ENCODE measurements around the gene ELP4.

The ELP4 gene

GRCh38 chr11:31812383-31813381 is 303.1 kb downstream of the ELP4 start:
- DNase-seq (ENCODE audit: low read depth), result no peak
- TF ChIP-seq, protein P1, sequence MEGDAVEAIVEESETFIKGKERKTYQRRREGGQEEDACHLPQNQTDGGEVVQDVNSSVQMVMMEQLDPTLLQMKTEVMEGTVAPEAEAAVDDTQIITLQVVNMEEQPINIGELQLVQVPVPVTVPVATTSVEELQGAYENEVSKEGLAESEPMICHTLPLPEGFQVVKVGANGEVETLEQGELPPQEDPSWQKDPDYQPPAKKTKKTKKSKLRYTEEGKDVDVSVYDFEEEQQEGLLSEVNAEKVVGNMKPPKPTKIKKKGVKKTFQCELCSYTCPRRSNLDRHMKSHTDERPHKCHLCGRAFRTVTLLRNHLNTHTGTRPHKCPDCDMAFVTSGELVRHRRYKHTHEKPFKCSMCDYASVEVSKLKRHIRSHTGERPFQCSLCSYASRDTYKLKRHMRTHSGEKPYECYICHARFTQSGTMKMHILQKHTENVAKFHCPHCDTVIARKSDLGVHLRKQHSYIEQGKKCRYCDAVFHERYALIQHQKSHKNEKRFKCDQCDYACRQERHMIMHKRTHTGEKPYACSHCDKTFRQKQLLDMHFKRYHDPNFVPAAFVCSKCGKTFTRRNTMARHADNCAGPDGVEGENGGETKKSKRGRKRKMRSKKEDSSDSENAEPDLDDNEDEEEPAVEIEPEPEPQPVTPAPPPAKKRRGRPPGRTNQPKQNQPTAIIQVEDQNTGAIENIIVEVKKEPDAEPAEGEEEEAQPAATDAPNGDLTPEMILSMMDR (IDR thresholded peaks at IDR 0.05; ENCODE audit: insufficient read depth, low read depth, low read length, missing control alignments), result no peak
- H3K4me3 ChIP-seq (ENCODE audit: low read length), result peak overlapping the region; percentile 2

DNA sequence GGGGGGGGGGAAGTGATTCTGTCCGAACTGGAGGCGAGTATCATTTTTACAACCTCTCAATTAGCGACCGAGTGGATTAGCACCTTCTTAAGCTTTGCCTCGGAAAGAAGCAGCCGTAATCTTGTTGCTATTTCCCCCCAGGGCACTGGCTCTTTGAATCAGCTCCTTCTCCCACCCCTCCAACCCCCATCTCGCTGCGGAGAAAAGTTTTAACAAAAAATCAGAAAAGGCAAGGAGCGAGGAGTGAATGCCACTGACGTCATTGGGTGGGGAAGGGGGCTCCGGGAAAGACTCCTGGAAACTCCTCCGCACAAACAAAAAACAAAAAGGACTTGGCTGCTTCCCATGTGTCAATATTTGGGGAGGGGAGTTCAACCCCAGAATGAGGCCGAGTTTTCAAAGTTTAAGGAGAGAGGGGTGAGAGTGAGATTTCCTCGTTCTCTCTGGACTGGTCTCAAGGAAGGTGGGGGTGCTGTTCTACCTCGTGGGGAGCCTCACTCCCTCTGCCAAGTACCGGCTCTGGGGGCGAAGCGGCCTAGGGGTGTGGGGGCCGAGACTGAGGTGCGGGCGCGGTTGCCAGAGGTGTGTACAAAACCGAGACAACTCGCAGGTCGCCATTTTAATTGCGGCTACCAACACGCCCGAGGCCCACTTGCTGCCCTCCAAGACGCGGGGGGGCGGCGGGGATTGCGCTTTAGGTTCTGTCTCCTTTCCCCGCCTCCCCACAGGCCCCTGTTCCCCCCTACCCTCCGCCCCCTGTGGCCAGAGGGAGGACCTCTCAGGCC is 304.0 kb downstream of the ELP4 start:
- no peak overlapping the region for H3K4me3 ChIP-seq (ENCODE audit: low read length)
- peak; percentile 27 for DNase-seq (ENCODE audit: low read depth)
- TF ChIP-seq, protein P1 (IDR thresholded peaks at IDR 0.05; ENCODE audit: insufficient read depth, low read depth, low read length, missing control alignments), result no peak

GRCh38 chr11:31814176-31814868 is 304.8 kb downstream of the ELP4 start:
- no peak for DNase-seq (ENCODE audit: low read depth)
- TF ChIP-seq, protein P1 (IDR thresholded peaks at IDR 0.05; ENCODE audit: insufficient read depth, low read depth, low read length, missing control alignments), result no peak
- no peak overlapping the region for H3K4me3 ChIP-seq (ENCODE audit: low read length)

DNA sequence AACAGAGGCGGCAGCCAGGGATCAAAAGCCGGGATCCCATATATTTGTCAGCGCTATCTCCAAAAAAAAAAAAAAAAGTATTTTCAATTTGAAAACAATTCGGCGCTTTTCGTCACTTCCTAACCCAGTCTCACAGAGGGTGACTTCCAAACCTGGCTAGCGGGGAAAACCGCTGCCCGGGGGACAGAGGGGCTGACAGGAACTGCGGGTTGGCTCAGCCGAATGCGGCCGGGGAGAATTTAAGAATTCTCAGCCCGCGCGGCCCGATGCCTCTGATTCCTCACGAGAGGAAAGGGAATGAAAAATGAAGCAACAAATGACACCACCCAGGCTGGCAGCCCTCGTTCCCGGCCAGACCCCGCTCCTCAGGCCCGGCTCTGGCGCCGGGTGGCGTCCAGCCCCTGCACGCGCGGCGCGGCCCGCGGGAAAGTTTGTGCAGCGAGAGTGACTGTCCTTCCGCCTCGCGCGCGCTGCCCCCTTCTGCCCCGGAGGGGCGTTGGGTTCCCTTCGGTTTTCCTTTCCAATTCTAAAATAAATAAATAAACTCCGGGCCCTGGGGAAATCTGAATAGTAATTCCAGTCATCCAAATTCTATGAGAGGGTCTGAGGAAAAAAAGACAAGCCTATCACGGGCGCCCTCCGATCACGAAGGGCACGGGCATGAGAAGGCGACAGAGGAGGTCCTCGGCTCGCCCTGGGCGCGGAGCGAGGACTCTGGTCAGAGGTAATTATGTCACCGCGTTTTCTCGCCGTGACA is 306.3 kb downstream of the ELP4 start:
- no peak overlapping the region for H3K4me3 ChIP-seq (ENCODE audit: low read length)
- DNase-seq (ENCODE audit: low read depth), result no peak
- TF ChIP-seq, protein P1 (IDR thresholded peaks at IDR 0.05; ENCODE audit: insufficient read depth, low read depth, low read length, missing control alignments), result no peak

DNA sequence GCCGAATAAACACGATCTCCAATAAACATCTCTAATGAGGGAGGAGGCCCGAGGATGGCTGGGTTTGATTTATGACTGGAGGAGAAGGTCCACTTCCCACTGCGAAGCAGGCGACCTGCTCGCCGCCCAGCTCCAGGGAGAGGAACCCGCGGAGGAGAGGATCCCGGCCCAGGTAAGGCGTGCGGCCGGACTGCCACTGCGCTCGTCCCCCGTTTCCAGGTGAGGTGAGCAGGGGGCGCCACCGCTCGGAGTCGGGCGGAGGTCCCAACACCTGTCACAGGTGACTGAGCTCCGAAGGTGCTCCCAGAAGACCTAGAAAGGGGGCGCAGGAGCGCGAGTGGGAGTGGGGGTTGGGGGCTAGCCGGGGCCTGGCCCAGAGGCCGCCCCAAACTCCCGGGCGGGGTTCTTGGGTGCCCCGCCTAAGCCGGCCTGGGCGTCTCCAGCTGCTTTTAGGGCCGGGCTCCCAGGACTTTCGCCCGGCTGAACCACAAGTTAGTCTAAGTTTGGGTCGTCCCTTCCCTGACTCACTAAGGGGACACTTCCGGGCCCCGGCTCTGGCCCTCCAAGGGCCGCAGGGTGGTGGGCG is 307.0 kb downstream of the ELP4 start:
- H3K4me3 ChIP-seq (ENCODE audit: low read length), result no peak overlapping the region
- no peak for DNase-seq (ENCODE audit: low read depth)
- TF ChIP-seq, protein P1 (IDR thresholded peaks at IDR 0.05; ENCODE audit: insufficient read depth, low read depth, low read length, missing control alignments), result no peak
